Parathyroid adenoma (tissue), 2 donors: ENCODE measurements around the gene CASKIN2.

Source experiments
- H2AFZ ChIP-seq: fragments of 300-600 bp; sonication (generic); one replicate; pipeline ENCODE4 v1.7.0; 2017; ENCODE audit warnings: antibody characterized with exemption, mild to moderate bottlenecking
- H3K27ac ChIP-seq: fragments of 300-600 bp; sonication (generic); one replicate; pipeline ENCODE4 v1.7.0; 2017
- H3K27me3 ChIP-seq: fragments of 300-600 bp; sonication (generic); one replicate; pipeline ENCODE4 v1.7.0; 2017; ENCODE audit warnings: low read length; ENCODE audit not compliant: control insufficient read depth, insufficient read depth
- H3K36me3 ChIP-seq: fragments of 300-600 bp; sonication (generic); one replicate; pipeline ENCODE4 v1.7.0; 2017; ENCODE audit warnings: low read length; ENCODE audit not compliant: control insufficient read depth, insufficient read depth
- H3K4me1 ChIP-seq: fragments of 300-600 bp; sonication (generic); one replicate; pipeline ENCODE4 v1.7.0; 2017; ENCODE audit warnings: control low read depth
- H3K4me2 ChIP-seq: fragments of 300-600 bp; sonication (generic); one replicate; pipeline ENCODE4 v1.7.0; 2017; ENCODE audit warnings: low read length
- H3K4me3 ChIP-seq: fragments of 300-600 bp; sonication (generic); one replicate; pipeline ENCODE4 v1.7.0; 2017; ENCODE audit warnings: low read depth, low read length
- H3K79me2 ChIP-seq: fragments of 300-600 bp; sonication (generic); one replicate; pipeline ENCODE4 v1.7.0; 2017; ENCODE audit warnings: control low read depth
- H3K9ac ChIP-seq: fragments of 300-600 bp; sonication (generic); one replicate; pipeline ENCODE4 v1.7.0; 2017; ENCODE audit warnings: mild to moderate bottlenecking
- H3K9me3 ChIP-seq: fragments of 300-600 bp; sonication (generic); one replicate; pipeline ENCODE4 v1.7.0; 2017; ENCODE audit warnings: low read length; ENCODE audit not compliant: control insufficient read depth
- CTCF ChIP-seq: fragments of 300-600 bp; sonication (generic); IDR thresholded peaks from one replicate; pipeline ENCODE4 v1.7.0; 2017; ENCODE audit warnings: antibody characterized with exemption, mild to moderate bottlenecking
- donor health status: primary hyperparathyroidism.

The CASKIN2 gene

GRCh38 chr17:75561927-75562603 is 46.7 kb upstream of the CASKIN2 start:
- Histone ChIP-seq H3K9me3 (no peaks in the 10 kb centered on the region), H2AFZ (no peak overlapping the region), H3K27me3 (no peaks in the 10 kb centered on the region), H3K27ac (no peak overlapping the region), H3K79me2 (no peaks in the 10 kb centered on the region), H3K4me3 (no peak overlapping the region), H3K4me1 (peaks cover 8% of the 10 kb centered on the region), H3K4me2 (no peak overlapping the region), H3K36me3 (no peaks in the 10 kb centered on the region), H3K9ac (no peak overlapping the region)
- no peak for TF ChIP-seq CTCF

- no peak for TF ChIP-seq CTCF
- Histone ChIP-seq H3K79me2 (peaks cover 2% of the 10 kb centered on the region), H2AFZ (no peak overlapping the region), H3K9ac (no peak overlapping the region), H3K27me3 (no peaks in the 10 kb centered on the region), H3K9me3 (no peaks in the 10 kb centered on the region), H3K4me2 (no peak overlapping the region), H3K4me3 (no peak overlapping the region), H3K36me3 (no peaks in the 10 kb centered on the region), H3K27ac (no peak overlapping the region), H3K4me1 (peaks cover 9% of the 10 kb centered on the region)
Measured at GRCh38 chr17:75559958-75560533, 44.7 kb upstream of the CASKIN2 start.

GRCh38 chr17:75558666-75559530 is 43.6 kb upstream of the CASKIN2 start:
- no peak overlapping the region for H2AFZ ChIP-seq
- H3K27ac ChIP-seq = no peak overlapping the region
- H3K9me3 ChIP-seq = no peaks in the 10 kb centered on the region
- TF ChIP-seq CTCF = no peak
- no peaks in the 10 kb centered on the region for H3K36me3 ChIP-seq
- H3K4me2 ChIP-seq = no peak overlapping the region
- peaks cover 4% of the 10 kb centered on the region for H3K79me2 ChIP-seq
- no peak overlapping the region for H3K4me3 ChIP-seq
- no peak overlapping the region for H3K9ac ChIP-seq
- H3K27me3 ChIP-seq = no peaks in the 10 kb centered on the region
- peaks cover 9% of the 10 kb centered on the region for H3K4me1 ChIP-seq

GRCh38 chr17:75557852-75558665 is 42.7 kb upstream of the CASKIN2 start:
- Histone ChIP-seq H2AFZ (peak overlapping the region; percentile 65), H3K4me2 (no peak overlapping the region), H3K79me2 (peaks cover 4% of the 10 kb centered on the region), H3K27ac (peak overlapping the region; percentile 87), H3K9me3 (no peaks in the 10 kb centered on the region), H3K4me1 (peaks cover 9% of the 10 kb centered on the region), H3K36me3 (no peaks in the 10 kb centered on the region), H3K9ac (no peak overlapping the region), H3K4me3 (no peak overlapping the region), H3K27me3 (no peaks in the 10 kb centered on the region)
- no peak for TF ChIP-seq CTCF
